ENCODE results near the gene PLCD1. TPM values are rescaled to one million over a fixed set of nuclear protein-coding genes. Genes with fewer than 3 reads are reported as not detected.

The PLCD1 gene
- total RNA-seq, 1 donor from 2014 or later = 6.9 TPM

GRCh38 chr3:37968199-37968598 lies 61.2 kb downstream of the PLCD1 start:
- no peak for DNase-seq (ENCODE audit: low spot score)
- Mint-ChIP-seq H3K27ac (no peak overlapping the region), H3K9me3 (no peaks in the 10 kb centered on the region), H3K27me3 (ENCODE audit: low read depth) (no peaks in the 10 kb centered on the region), H3K4me1 (ENCODE audit: low read depth) (no peaks in the 10 kb centered on the region), H3K4me3 (ENCODE audit: low read depth) (no peak overlapping the region), H3K36me3 (ENCODE audit: low read depth) (no peaks in the 10 kb centered on the region)
- intact Hi-C loops (cut with micrococcal nuclease) = no loop called here

GRCh38 chr3:37967260-37967881 lies 62.1 kb downstream of the PLCD1 start:
- Mint-ChIP-seq H3K4me3 (ENCODE audit: low read depth) (no peak overlapping the region), H3K36me3 (ENCODE audit: low read depth) (no peaks in the 10 kb centered on the region), H3K27ac (no peak overlapping the region), H3K4me1 (ENCODE audit: low read depth) (no peaks in the 10 kb centered on the region), H3K27me3 (ENCODE audit: low read depth) (no peaks in the 10 kb centered on the region), H3K9me3 (no peaks in the 10 kb centered on the region)
- intact Hi-C loops (cut with micrococcal nuclease) = loop anchor here (1.0 kb wide), 1 partner anchor 112 kb away; no protein-coding TSS in a partner anchor
- peak; percentile 50 for DNase-seq (ENCODE audit: low spot score)

GRCh38 chr3:37964716-37965115 lies 64.7 kb downstream of the PLCD1 start:
- Mint-ChIP-seq H3K9me3 (no peaks in the 10 kb centered on the region), H3K4me1 (ENCODE audit: low read depth) (no peaks in the 10 kb centered on the region), H3K27ac (no peak overlapping the region), H3K27me3 (ENCODE audit: low read depth) (no peaks in the 10 kb centered on the region), H3K36me3 (ENCODE audit: low read depth) (no peaks in the 10 kb centered on the region), H3K4me3 (ENCODE audit: low read depth) (no peak overlapping the region)
- intact Hi-C loops (cut with micrococcal nuclease) = no loop called here
- no peak for DNase-seq (ENCODE audit: low spot score)

- Mint-ChIP-seq H3K4me1 (ENCODE audit: low read depth) (no peaks in the 10 kb centered on the region), H3K27ac (no peak overlapping the region), H3K4me3 (ENCODE audit: low read depth) (no peak overlapping the region), H3K27me3 (ENCODE audit: low read depth) (no peaks in the 10 kb centered on the region), H3K9me3 (no peaks in the 10 kb centered on the region), H3K36me3 (ENCODE audit: low read depth) (no peaks in the 10 kb centered on the region)
- DNase-seq (ENCODE audit: low spot score) = no peak
- intact Hi-C loops (cut with micrococcal nuclease) = no loop called here
Observed at GRCh38 chr3:37964146-37964545, 65.3 kb downstream of the PLCD1 start.

- Mint-ChIP-seq H3K36me3 (ENCODE audit: low read depth) (no peaks in the 10 kb centered on the region), H3K9me3 (no peaks in the 10 kb centered on the region), H3K27ac (no peak overlapping the region), H3K4me3 (ENCODE audit: low read depth) (no peak overlapping the region), H3K4me1 (ENCODE audit: low read depth) (no peaks in the 10 kb centered on the region), H3K27me3 (ENCODE audit: low read depth) (no peaks in the 10 kb centered on the region)
- DNase-seq (ENCODE audit: low spot score) = no peak
- intact Hi-C loops (cut with micrococcal nuclease) = no loop called here
Observed at GRCh38 chr3:37963635-37964034, 65.8 kb downstream of the PLCD1 start.

- Mint-ChIP-seq H3K27ac (no peak overlapping the region), H3K27me3 (ENCODE audit: low read depth) (no peaks in the 10 kb centered on the region)
Observed at GRCh38 chr3:37963016-37963415, 66.4 kb downstream of the PLCD1 start.

GRCh38 chr3:37961622-37962431 lies 67.6 kb downstream of the PLCD1 start:
- Mint-ChIP-seq H3K9me3 (no peaks in the 10 kb centered on the region), H3K4me3 (ENCODE audit: low read depth) (no peak overlapping the region), H3K4me1 (ENCODE audit: low read depth) (peaks cover 9% of the 10 kb centered on the region), H3K27me3 (ENCODE audit: low read depth) (no peaks in the 10 kb centered on the region), H3K27ac (no peak overlapping the region), H3K36me3 (ENCODE audit: low read depth) (no peaks in the 10 kb centered on the region)
- intact Hi-C loops (cut with micrococcal nuclease) = no loop called here
- DNase-seq (ENCODE audit: low spot score) = no peak

More at GRCh38 chr3:37963016-37963415, 66.4 kb downstream of the PLCD1 start:
- no peak overlapping the region for H3K4me3 Mint-ChIP-seq (ENCODE audit: low read depth)
- no peak for DNase-seq (ENCODE audit: low spot score)
- H3K4me1 Mint-ChIP-seq (ENCODE audit: low read depth) = no peaks in the 10 kb centered on the region
- H3K36me3 Mint-ChIP-seq (ENCODE audit: low read depth) = no peaks in the 10 kb centered on the region
- H3K9me3 Mint-ChIP-seq = no peaks in the 10 kb centered on the region
- intact Hi-C loops (cut with micrococcal nuclease) = no loop called here

GRCh38 chr3:37957539-37957936 lies 71.9 kb downstream of the PLCD1 start:
- H3K27ac Mint-ChIP-seq = peak overlapping the region; percentile 53

More at GRCh38 chr3:37957539-37957936, 71.9 kb downstream of the PLCD1 start:
- H3K4me1 Mint-ChIP-seq (ENCODE audit: low read depth) = peaks cover 20% of the 10 kb centered on the region
- peaks cover 6% of the 10 kb centered on the region for H3K9me3 Mint-ChIP-seq
- peak overlapping the region; percentile 9 for H3K4me3 Mint-ChIP-seq (ENCODE audit: low read depth)
- no peaks in the 10 kb centered on the region for H3K27me3 Mint-ChIP-seq (ENCODE audit: low read depth)
- intact Hi-C loops (cut with micrococcal nuclease) = no loop called here
- H3K36me3 Mint-ChIP-seq (ENCODE audit: low read depth) = peaks cover 6% of the 10 kb centered on the region
- no peak for DNase-seq (ENCODE audit: low spot score)

Other genes starting within 250 kb of the PLCD1 start
- gene CTDSPL, start 167.8 kb downstream of the PLCD1 start, total RNA-seq = 8.7 and 11.8 TPM in 2 replicates
- gene VILL, start 38.9 kb downstream of the PLCD1 start, total RNA-seq = 11.8 and 12.8 TPM in 2 replicates
- gene DLEC1, start 9.6 kb upstream of the PLCD1 start, total RNA-seq = 0.02 and 0.16 TPM in 2 replicates
- gene ACAA1, start 107.5 kb upstream of the PLCD1 start, total RNA-seq = 68.6 and 69.5 TPM in 2 replicates
- gene MYD88, start 109.0 kb upstream of the PLCD1 start, total RNA-seq = 36.5 and 46.5 TPM in 2 replicates
- 62.2 and 65.8 TPM in 2 replicates for gene OXSR1, start 135.9 kb upstream of the PLCD1 start, total RNA-seq
- 0.51 and 0.78 TPM in 2 replicates for gene SLC22A13, start 236.2 kb upstream of the PLCD1 start, total RNA-seq